ENCODE data around the gene CBLC.

The CBLC gene

GRCh38 chr19:44848812-44849447 lies 71.2 kb downstream of the CBLC start:
- H2AFZ ChIP-seq (ENCODE audit: low read depth, low read length) = no peak overlapping the region
- H3K4me3 ChIP-seq (ENCODE audit: low read length) = no peak overlapping the region
- no peaks in the 10 kb centered on the region for H3K36me3 ChIP-seq (replicated peaks; ENCODE audit: low read depth, low read length)
- no peak overlapping the region for H3K27ac ChIP-seq (ENCODE audit: low read length)
- no peaks in the 10 kb centered on the region for H3K9me3 ChIP-seq (ENCODE audit: insufficient read depth, low read length)
- H4K20me1 ChIP-seq (ENCODE audit: insufficient read depth, low read length) = no peaks in the 10 kb centered on the region
- no peaks in the 10 kb centered on the region for H3K79me2 ChIP-seq (ENCODE audit: low read length)
- no peak for TF ChIP-seq EZH2phosphoT487 (IDR thresholded peaks at IDR 0.05; ENCODE audit: low read depth)
- TF ChIP-seq, protein P1, sequence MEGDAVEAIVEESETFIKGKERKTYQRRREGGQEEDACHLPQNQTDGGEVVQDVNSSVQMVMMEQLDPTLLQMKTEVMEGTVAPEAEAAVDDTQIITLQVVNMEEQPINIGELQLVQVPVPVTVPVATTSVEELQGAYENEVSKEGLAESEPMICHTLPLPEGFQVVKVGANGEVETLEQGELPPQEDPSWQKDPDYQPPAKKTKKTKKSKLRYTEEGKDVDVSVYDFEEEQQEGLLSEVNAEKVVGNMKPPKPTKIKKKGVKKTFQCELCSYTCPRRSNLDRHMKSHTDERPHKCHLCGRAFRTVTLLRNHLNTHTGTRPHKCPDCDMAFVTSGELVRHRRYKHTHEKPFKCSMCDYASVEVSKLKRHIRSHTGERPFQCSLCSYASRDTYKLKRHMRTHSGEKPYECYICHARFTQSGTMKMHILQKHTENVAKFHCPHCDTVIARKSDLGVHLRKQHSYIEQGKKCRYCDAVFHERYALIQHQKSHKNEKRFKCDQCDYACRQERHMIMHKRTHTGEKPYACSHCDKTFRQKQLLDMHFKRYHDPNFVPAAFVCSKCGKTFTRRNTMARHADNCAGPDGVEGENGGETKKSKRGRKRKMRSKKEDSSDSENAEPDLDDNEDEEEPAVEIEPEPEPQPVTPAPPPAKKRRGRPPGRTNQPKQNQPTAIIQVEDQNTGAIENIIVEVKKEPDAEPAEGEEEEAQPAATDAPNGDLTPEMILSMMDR (IDR thresholded peaks at IDR 0.05; ENCODE audit: low read depth, low read length) = no peak
- H3K27me3 ChIP-seq (ENCODE audit: low read depth, low read length) = peaks cover 9% of the 10 kb centered on the region; the same call in 1 of the 2 replicates
- no peak overlapping the region for H3K9ac ChIP-seq (ENCODE audit: low read length)
- peaks cover 10% of the 10 kb centered on the region for H3K4me1 ChIP-seq (ENCODE audit: low read length)
- H3K4me2 ChIP-seq (ENCODE audit: low read length) = no peak overlapping the region

Data from OCI-LY3 (cell line).